HG03354 (cell line): ENCODE measurements around the gene USO1.
"Not testable (repeated sequence)": the region's sequence is repeated elsewhere in the genome, so short reads cannot be mapped to it uniquely, and the experiment has no call there.

Experiments
- ATAC-seq: cut with Tn5 transposase; IDR thresholded peaks from one replicate; pipeline ENCODE4 v1.9.1; 2021; ENCODE audit warnings: mild to moderate bottlenecking; ENCODE audit not compliant: unreplicated experiment, poor library complexity, severe bottlenecking

Gene USO1

DNA sequence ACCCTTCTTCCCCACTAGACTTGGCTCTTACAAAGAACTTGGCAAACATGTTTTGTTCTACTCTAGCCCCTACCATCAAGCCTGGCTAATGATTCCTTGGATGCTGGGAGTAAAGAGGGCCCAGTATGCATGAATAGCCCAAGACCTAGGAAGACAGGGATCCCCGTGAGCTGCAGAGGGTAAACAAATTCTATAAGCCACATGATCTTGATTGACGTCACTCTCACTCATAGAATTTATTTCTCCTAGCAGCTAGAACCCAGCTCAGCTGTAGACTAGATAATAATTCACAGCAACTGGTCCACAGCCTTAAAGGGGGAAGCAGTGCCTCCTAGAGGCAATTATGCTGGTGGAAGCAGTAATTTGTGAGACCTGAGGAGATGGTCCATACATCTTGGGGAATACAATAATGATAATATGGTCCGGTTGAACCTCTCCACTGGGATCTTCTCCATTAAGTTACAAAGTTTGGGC is 16.1 kb upstream of the USO1 start:
- peak; percentile 88 for ATAC-seq

DNA sequence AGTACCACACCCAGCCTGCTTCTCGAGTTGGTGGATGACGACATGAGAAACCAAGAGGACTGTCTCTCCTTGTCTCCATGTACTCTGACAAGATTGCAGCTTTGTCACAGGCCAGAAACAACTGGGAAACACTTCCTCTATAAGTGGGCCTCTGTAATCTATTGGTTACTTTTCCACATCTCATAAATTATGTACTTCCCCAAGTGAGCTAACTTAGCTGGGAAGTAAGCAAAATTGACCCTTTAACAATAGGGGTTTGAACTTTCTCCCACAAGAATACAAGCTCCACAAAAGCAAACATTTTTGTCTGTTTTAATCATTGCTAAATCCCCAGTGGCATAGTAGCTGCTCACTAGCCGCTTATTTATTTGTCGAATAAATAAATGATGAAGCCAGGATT is 14.1 kb upstream of the USO1 start:
- no peak for ATAC-seq

DNA sequence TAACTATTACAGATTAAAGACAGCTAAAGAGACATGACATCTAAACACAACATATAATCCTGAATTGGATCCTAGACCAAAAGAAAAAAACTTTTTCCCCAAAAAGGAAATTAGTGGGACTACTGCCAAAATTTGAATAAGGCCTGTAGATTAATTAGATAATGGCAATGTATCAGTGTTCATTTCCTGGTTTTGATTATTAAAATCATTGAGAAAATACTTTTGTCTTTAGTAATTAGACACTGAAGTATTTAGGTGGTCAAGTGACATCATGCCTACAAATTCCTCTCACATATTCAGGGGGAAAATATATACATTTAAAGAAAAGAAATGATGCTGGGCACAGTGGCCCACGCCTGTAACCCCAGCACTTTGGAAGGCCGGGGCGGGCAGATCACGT is 10.4 kb upstream of the USO1 start:
- no peak for ATAC-seq

DNA sequence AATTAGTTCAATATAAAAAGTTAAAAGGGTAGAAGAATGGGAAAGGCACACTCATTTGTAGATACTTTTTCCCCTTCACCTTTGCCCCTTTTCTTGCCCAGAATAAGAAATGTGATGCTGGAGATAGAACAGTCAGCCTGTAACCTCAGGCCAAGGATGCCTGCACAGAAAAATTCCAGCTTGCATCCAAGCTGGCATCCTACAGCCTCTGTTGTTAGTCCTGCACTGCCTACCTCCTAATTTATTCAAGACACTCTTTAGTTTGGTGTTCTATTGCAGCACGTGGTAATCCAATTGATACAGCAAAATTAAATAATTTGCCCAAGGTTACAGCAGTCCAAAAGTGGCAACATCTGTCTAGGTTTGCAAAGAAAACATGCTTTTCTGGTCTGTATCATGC is 9.7 kb upstream of the USO1 start:
- ATAC-seq = no peak

DNA sequence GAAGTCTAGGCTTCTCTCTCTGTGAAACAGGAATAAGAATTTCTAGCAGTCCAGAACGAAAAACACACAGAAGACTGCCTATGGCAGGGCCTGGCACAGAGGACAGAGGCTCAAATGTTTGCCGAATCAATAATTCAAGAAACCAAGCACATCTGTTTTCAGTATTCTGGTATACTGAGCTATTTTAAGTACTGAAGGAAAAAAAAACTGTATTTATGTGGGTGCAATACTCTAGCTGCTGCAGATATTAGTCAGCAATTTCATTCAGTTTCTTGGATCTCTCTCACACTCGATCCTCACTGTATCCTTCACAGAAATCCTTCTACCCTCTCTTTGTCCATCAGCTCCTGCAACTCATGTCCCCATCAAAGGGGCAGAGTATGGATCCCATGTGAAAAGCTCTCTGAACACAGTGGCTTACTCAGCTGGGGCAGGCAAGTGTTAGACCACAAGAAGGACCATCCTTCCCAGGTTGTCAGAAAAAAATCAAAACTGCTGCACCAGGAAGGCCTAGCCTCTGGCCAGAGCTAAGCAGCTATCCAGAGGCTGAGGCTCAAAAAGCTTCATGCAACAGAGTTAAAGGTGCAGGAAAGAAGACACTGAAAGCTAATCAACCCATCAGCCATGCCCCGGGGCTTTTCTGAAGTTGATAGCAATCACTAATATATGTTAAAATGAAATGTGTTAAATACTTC is 9.1 kb upstream of the USO1 start:
- ATAC-seq = no peak

DNA sequence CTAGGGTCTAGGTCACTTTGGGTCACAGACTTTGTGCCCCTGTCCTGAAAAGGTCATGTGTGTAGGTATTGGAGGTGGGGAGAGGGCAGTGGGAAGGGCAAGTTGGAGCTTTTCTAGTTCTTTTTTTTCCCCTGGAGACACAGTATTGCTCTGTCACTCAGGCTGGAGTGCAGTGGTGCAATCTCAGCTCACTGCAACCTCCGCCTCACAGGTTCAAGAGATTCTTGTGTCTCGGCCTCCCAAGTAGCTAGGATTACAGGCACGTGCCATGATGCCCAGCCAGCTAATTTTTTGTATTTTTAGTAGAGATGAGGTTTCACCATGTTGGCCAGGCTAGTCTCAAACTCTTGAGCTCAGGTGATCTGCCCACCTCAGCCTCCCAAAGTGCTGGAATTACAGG is 8.3 kb upstream of the USO1 start:
- ATAC-seq = not testable (repeated sequence)

DNA sequence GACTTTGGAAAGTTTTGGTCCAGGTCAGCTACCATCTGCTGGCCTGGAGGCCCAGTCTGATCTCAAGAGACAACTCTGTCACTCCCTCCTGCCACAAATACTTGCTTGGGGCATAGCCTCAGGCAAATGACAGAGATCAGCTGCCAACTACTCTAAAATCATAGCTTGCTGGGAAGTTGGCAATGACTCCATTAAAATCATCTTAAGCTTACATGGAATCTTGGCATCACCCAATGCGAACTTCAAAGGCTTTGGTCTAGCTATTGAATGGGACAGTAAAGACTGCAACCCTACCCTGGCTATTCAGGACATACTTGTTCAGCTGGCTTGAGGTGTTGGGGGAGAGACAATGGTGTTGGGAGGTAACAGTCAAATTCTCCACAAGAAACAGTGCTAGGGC is 7.0 kb upstream of the USO1 start:
- no peak for ATAC-seq

DNA sequence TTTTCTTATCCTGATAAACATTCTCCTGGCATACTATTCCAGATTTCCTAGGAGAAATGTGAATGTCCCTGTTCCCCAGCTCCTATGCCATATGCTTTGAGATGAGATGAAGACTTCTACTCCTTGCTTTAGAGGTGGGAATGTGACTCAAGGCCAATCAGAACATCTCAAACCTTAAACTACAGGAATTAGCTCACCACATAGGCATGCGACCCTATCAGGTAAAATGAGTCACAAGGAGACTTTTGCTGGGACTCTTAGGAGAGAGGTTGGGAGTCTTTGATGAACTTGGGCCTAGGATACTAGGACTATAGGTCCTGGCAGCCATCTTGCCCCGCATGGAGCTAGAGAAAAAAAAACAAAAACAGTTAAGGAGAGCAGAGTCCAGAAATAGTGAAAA is 5.8 kb upstream of the USO1 start:
- ATAC-seq = no peak

DNA sequence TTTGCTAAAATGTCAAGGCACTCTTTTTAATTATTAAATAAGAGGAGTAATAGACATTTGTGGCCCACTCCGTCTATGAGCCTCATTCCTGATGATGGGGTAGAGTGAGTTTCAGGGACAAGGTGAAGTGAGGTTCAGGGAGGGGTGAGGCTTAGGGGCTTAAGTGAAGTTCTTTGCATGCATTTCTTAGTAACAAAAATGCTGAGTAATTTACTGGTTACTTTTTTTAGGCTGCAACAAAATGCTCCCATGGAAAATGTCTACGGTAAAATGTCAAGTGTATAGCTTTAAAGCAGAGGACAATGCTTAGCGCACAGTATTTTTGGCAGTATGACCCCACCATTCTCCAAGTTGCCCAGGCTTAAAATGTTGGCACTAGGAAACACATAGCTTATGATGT is 2.0 kb upstream of the USO1 start:
- ATAC-seq = no peak

DNA sequence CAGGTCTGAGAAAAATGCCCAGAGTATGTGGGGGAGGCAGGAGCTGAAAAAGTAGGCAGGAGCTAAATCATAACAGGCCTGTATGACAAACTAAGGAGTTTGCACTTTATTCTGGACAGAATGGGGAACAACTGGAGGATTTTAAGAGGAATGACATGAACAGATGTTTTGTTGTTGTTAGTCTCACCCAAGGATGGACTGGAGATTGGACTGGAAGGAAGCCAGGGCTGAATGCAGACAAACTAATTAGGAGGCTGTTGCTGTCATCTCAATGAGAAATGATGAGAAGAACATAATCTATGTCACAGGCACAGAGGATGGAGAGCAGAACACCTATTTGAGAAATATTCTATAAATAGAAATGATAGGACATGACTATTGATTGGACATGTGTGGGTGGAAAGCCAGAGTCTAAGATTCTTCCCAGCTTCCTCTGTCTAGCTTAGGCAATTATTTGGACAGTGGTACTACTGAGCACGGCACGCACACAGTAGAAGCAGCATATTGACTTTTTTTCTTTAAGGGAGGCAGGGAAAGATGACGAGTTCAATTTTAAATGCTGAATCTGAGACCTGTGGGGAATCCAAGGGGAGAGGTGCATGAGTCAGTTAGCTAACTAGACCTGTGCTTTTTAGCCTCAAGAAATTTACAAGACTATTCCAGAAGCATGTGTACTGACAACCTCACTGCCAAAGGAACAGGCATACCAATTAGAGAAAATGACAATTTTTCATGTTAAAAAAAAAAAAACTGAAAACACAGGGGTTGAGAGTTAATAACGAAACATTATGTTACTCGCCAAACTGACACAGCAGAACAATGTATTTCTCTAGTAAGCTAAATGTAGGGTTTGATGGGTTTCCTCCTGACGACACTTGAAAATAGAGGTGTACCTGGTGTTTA is 963 bp upstream of the USO1 start:
- no peak for ATAC-seq

DNA sequence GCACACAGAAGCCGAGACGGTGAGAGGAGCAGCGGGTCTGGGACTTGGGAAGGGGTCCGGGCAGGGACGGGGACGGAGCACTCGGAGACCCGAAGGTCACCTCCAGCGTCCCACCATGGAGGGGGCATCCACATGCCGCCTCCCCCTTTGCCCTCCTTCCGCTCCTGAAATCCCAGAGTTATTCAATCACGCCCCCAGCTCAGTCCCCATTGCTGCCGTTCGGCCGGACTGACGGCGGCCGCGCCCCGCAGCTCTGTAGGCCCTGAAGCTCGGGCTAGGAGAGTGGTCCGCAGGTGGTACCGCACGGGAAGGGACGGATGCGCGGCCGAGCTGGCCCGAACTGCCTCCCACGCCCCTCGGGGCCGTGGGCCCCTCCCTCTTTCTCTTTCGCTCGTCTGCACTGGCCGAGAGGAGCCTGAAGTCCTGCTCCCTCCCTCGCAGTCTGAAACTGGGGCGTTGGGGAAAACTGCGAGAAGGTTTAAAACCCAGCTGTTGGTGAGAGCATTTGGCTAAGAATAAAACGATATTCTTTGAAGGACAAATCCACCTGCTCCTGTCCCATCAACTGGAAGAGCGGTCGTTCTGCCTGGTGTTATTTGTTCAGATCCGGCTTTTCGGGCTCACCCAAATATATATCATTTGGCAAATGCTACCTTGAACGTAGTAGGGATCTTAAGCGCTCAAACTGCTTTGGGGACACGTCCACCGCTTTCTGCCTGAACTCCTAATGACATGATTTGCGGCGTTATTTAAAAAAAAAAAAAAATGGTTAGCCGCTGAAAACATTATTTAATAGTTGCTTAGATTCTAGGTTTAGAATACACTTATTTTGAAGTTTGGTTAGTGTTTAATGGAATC is 719 bp downstream of the USO1 start:
- peak; percentile 69 for ATAC-seq

DNA sequence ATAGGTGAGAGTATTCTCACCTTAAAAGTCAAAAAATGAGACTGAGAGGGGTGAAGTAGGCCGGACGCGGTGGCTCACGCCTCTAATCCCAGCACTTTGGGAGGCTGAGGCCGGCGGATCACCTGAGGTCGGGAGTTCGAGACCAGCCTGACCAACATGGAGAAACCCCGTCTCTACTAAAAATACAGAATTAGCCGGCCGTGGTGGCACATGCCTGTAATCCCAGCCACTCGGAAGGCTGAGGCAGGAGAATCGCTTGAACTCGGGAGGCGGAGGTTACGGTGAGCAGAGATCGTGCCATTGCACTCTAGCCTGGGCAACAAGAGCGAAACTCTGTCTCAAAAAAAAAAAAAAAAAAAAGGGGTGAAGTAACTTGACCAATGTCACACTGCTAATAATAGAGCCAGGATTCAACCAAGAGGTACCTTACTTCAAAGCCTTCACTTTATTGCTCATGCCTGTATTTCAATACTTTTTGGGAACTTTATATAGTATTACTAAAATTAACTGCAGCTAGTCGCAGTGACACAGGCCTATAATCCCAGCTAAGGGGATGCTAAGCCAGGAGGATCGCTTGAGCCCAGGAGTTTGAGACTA is 1.7 kb downstream of the USO1 start:
- not testable (repeated sequence) for ATAC-seq

DNA sequence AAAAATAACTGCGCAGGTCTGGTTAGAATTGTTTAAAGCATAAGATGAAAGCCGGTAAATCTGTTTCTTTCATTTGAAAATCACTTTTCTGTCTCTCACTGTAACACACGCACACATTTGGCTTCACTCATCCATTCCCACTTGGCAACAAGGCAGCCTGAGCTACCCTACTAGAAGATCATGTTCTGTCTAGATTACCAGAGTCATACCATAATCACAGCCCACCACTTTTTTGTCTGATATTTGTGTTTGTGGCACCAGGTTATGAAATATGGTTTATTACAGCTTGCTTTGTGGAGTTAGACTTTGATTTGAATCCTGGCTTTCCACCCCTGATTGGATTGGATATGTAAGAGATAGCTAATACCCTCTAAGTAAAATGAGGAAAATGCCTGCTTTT is 2.2 kb downstream of the USO1 start:
- no peak for ATAC-seq

DNA sequence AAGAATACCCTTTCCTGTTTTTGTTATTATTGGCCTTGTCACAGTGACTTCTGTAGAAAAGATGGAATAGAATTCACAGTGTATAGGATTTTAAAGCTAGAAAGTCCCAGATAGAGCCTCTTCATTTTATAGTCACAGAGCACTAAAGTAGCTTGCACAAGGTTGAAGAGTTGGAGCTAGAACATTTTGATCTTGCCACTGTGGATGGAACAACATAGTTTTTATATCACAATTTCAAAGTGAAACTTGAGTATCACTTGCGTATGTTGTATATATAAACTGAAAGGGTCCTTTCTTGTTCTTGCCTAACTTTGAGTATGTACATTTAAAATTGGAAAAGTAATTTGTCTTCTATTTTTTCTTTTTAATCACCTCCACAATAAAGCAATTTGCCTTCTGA is 2.7 kb downstream of the USO1 start:
- no peak for ATAC-seq

DNA sequence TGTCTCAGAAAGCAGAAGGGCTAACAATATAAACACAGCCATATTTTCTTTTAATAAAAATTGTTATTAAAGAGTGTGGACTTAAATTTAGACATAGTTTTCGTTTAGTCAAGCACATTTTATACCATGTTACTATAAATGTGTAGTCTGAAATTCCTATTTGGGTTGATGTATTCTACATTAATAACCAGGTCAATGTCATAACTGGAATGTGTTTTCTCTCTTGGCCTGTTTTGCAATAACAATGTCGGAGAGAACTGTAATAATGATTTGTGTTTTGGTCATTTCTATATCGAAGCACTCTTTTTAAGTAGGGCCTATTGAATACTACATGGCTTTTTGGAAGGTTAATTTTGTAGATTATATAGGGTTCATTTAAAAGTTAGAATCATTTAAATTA is 5.5 kb downstream of the USO1 start:
- ATAC-seq = no peak

DNA sequence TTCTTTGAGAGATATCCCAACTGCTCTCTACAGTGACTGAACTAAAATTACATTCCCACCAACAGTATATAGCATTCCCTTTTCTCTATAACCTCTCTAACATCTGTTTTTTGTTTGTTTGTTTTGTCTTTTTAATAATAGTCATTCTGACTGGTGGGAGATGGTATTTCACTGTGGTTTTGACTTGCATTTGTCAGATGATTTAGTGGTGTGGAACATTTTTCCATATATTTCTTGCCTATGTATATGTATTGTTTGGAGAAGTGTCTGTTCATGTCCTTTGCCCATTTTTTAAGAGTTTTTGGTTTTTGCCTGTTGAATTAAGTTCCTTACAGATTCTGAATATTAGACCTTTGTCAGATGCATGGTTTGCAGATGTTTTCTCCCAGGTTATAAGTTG is 9.0 kb downstream of the USO1 start:
- ATAC-seq = no peak

DNA sequence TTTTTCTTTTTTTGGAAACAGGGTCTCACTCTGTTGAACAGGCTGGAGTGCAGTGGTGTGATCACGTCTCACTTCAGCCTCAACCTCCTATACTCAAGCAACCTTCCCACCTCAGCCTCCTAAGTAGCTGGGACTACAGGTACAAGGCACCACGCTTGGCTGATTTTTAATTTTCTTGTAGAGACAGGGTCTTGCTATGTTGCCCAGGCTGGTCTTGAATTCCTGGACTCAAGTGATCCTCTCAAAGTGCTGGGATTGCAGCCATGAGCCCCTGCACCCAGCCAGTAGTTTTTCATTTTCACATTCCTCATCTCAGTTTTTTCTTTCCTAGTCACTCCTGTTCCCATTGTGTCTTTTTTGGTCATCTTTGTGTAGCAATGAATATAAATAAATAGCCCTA is 11.1 kb downstream of the USO1 start:
- no peak for ATAC-seq

DNA sequence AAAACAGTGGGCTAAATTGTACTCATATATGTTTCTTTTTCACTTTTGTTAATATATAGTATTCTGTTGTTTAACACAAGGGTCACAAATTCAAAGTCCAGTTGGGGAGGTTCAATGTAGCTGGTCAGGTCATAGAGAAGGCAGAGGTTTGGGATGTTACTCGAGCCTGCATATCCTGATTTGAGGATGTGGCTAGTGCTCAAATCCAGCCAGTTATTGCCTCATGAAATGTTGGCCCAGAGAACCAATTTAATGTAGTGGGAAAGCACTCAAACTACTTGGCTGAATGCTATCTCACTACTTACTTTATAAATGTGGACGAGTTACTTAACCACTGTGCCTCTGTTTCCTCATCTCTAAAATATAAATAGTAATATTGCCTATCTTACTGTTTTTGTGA is 12.5 kb downstream of the USO1 start:
- no peak for ATAC-seq

DNA sequence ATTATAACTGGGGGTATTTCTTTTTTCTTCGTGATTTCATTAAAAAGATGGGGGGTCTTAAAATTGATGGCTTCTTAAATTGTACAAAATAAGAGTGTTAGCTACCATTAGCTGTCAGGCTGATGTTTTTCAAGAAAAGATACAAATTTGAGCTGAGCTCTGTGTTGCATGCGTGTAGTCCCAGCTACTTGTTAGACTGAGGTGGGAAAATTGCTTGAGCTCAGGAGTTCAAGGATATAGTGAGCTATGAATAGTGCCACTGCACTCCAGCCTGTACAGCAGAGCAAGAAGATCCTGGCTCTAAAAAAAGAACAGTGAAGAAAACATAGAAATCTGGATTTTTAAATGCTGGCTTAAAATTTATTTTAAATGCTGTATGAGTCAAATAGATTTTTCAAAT is 13.0 kb downstream of the USO1 start:
- ATAC-seq = no peak

DNA sequence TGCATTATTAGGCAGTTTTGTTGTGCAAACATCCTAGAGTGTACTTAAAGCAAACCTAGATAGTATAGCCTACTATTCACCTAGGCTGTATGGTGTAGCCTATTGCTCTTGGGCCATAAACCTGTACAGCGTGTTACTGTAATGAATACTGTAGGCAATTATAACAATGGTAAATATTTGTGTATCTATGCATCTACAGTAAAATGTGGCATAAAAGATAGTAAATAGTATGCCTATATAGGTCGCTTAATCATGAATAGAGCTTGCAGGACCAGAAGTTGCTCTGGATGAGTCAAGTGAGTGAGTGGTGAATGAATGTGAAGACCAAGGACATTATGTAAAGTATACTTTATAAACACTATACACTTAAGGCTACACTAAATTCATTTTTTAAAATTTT is 16.6 kb downstream of the USO1 start:
- no peak for ATAC-seq
